Stomach (tissue), 4 donors: ENCODE measurements around the gene CD8B2.

Source experiments
- CTCF ChIP-seq, 7 experiments: fragments of 450-650 bp in 4 of 7; fragments of 200-600 bp in 3 of 7; sonication (generic) in 3 of 7; IDR thresholded peaks; one replicate each; pipeline ENCODE4 v1.5.1; 2016 to 2019; ENCODE audit warnings: antibody characterized with exemption in 7 of 7, control low read depth in 2 of 7, mild to moderate bottlenecking in 1 of 7
- POLR2A ChIP-seq, 4 donors: fragments of 450-650 bp; IDR thresholded peaks; one replicate each; pipeline ENCODE4 v1.6.1; 2016; ENCODE audit warnings: antibody characterized with exemption in 4 of 4, control low read depth in 2 of 4, mild to moderate bottlenecking in 1 of 4, moderate library complexity in 1 of 4

- TF ChIP-seq CTCF (IDR thresholded peaks at IDR 0.05): no peak
- no peak for TF ChIP-seq POLR2A (IDR thresholded peaks at IDR 0.05)
These were observed 44.6 kb downstream of the CD8B2 start for GRCh38 chr2:106531676-106532214.
